Adrenal gland (tissue), 12 donors: ENCODE results near the gene LAMA4. TPM values are rescaled to one million over a fixed set of nuclear protein-coding genes. Genes with fewer than 3 reads are reported as not detected.
A peak's percentile ranks its signal among the peaks of the same experiment; 100 is the strongest.

Source experiments
- DNase-seq, 7 donors: peaks; one replicate each; pipeline ENCODE4 v3.0.0-alpha.2; 2019 to 2020
- H3K27ac ChIP-seq, 5 donors: fragments of 200-600 bp; sonication (generic) in 4 of 5; 1 replicate in 3 of 5; 2 replicates in 2 of 5; pipeline versions ENCODE4 v1.5.1 to v1.8.0; 2016 to 2020; ENCODE audit warnings: mild to moderate bottlenecking in 1 of 5
- H3K27me3 ChIP-seq: fragments of 200-600 bp; 2 replicates; pipeline ENCODE4 v1.8.0; 2021
- H3K36me3 ChIP-seq, 2 donors: fragments of 200-600 bp; replicated peaks in 1 of 2; 1 replicate in 1 of 2; 2 replicates in 1 of 2; pipeline versions ENCODE4 v1.5.1 to v1.8.0; 2018 to 2022
- H3K4me1 ChIP-seq, 2 donors: fragments of 200-600 bp; replicated peaks in 1 of 2; 1 replicate in 1 of 2; 2 replicates in 1 of 2; pipeline versions ENCODE4 v1.5.1 to v1.8.0; 2018 to 2021
- H3K4me3 ChIP-seq, 4 donors: fragments of 200-600 bp; sonication (generic) in 3 of 4; one replicate each; pipeline ENCODE4 v1.5.1; 2016 to 2018
- H3K9me3 ChIP-seq, 3 donors: fragments of 200-600 bp; sonication (generic) in 1 of 3; replicated peaks in 1 of 3; 1 replicate in 2 of 3; 2 replicates in 1 of 3; pipeline versions ENCODE4 v1.5.1 to v1.8.0; 2016 to 2021
- POLR2A ChIP-seq, 2 donors: fragments of 450-650 bp; IDR thresholded peaks; one replicate each; pipeline ENCODE4 v1.6.1; 2017; ENCODE audit warnings: antibody characterized with exemption in 2 of 2, mild to moderate bottlenecking in 2 of 2, moderate library complexity in 1 of 2
- WGBS, 4 donors: extraction: QIAGEN DNeasy Blood & Tissue Kit in 2 of 4; methylation state at CpG; one replicate each; pipeline versions ENCODE4 v1.1.5 to v1.1.7; 2013 to 2017; 5-methylcytosine and 5-hydroxymethylcytosine counted together
- intact Hi-C, 2 donors: fragments of 100-400 bp; cut with DNase I; formaldehyde crosslinking; loops; one replicate each; pipeline versions ENCODE4 v1.14.1 to v1.15.0; 2022 to 2023
- polyA plus RNA-seq, 3 donors: library from polyadenylated mRNA; stranded (reverse); fragments of 200-250 nt in 2 of 3; fragments of 350-450 nt in 1 of 3; fragmentation: Illumina TruSeq in 1 of 3; extraction: RNeasy Lipid Tissue Mini Kit (QIAGEN cat#74804) in 1 of 3; gene quantifications; one replicate each; pipeline ENCODE4 v1.2.3, GENCODE V29; 2013 to 2014
- total RNA-seq, 9 donors: library from RNA; depleted of rRNA in 4 of 9; stranded (reverse); fragments of >200 nt in 4 of 9; fragments of 120-200 nt in 1 of 9; fragmentation: NEBNext Ultra II Directional in 1 of 9; extraction: Animal tissue kit (Norgen Biotek cat#: 25700) in 1 of 9; gene quantifications; one replicate each; pipeline versions ENCODE4 v1.1.0 to v1.2.4, GENCODE V29; 2013 to 2023
- TF ChIP-seq, protein P1 (sequence below), 6 experiments: fragments of 450-650 bp in 4 of 6; fragments of 200-600 bp in 2 of 6; sonication (generic) in 1 of 6; IDR thresholded peaks; 1 replicate in 5 of 6; 2 replicates in 1 of 6; pipeline versions ENCODE4 v1.5.1 to v1.8.0; 2016 to 2021; ENCODE audit warnings: antibody characterized with exemption in 6 of 6, mild to moderate bottlenecking in 2 of 6, moderate library complexity in 1 of 6
- donor health status: healthy with polysubstance abuse.
- donor health status: Bipolar disorder and iron deficiency.
- donor health status: DM: yes; HTN: yes; CAD: no.
- donor health status: DM: no; HTN: no; CAD: no.
- donor health status: DM: no; HTN: no; CAD: no.
- donor health status: DM: yes; HTN: yes; CAD: no.

Gene LAMA4
- total and polyA plus RNA-seq, 12 donors: 7.5 to 102 (median 23.3) TPM

DNA sequence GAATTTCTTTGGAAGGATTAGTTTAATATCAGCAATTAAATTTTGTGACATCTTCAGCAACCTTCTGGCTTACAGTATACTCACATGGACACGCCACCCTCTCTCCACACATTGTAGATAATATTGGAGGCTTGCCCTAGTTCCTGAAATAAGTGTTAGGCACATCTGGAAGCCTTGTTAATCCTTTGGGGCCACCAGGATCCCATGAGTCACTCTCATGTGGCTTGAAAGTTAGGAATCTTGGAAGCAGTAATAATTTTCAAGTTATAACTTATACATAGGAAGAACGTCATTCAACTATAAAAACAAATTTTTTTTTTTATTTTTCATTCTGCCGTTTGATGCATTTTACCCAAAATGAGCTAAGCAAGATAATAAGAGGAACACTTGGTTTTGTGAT lies 20.5 kb downstream of the LAMA4 start:
- peak overlapping the region in 2 of 5 donors; percentile 39 to 59 for H3K27ac ChIP-seq
- 64 to 72% (median 70%) methylated on average over 3 of the region's 3 CpGs for WGBS, 4 donors

DNA sequence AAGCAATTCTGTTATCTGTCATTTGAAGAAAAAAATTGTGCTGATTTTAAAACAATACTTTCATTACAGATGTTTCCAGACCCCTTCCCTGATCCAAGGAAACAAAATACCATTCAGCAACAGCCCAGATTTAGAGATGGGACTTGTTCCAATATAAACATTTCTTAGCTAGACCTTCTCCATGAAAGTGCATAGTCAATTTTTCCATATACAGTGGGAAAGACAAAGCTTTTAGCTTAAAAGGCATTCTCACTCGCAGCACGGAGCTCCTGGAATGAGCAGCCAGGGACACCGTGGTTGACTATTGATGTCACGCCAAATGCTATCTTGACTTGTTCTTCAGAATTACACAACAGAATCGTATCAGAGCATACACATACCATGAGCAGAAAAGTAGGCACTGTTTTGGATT lies 21.5 kb downstream of the LAMA4 start:
- H3K9me3 ChIP-seq: no peaks in the 10 kb centered on the region
- WGBS, 4 donors: 17 to 37% (median 23%) methylated on average over 5 of the region's 5 CpGs
- peaks cover 0 to 22% of the 10 kb centered on the region in 2 donors for H3K4me1 ChIP-seq
- DNase-seq: peak in 6 of 7 donors; percentile 29 to 65 (median 36)
- no peaks in the 10 kb centered on the region for H3K27me3 ChIP-seq
- peak overlapping the region in 1 of 4 donors; percentile 2 for H3K4me3 ChIP-seq
- intact Hi-C loops: no loop called here
- H3K36me3 ChIP-seq: no peaks in the 10 kb centered on the region
- H3K27ac ChIP-seq: peak overlapping the region in 2 of 5 donors; percentile 39 to 59
- TF ChIP-seq, protein P1, sequence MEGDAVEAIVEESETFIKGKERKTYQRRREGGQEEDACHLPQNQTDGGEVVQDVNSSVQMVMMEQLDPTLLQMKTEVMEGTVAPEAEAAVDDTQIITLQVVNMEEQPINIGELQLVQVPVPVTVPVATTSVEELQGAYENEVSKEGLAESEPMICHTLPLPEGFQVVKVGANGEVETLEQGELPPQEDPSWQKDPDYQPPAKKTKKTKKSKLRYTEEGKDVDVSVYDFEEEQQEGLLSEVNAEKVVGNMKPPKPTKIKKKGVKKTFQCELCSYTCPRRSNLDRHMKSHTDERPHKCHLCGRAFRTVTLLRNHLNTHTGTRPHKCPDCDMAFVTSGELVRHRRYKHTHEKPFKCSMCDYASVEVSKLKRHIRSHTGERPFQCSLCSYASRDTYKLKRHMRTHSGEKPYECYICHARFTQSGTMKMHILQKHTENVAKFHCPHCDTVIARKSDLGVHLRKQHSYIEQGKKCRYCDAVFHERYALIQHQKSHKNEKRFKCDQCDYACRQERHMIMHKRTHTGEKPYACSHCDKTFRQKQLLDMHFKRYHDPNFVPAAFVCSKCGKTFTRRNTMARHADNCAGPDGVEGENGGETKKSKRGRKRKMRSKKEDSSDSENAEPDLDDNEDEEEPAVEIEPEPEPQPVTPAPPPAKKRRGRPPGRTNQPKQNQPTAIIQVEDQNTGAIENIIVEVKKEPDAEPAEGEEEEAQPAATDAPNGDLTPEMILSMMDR (IDR thresholded peaks at IDR 0.05): no peak
- no peak for TF ChIP-seq POLR2A (IDR thresholded peaks at IDR 0.05)

More for the DNA sequence above, 20.5 kb downstream of the LAMA4 start:
- Histone ChIP-seq H3K36me3 (no peaks in the 10 kb centered on the region), H3K4me1 (peaks cover 0 to 22% of the 10 kb centered on the region in 2 donors), H3K9me3 (no peaks in the 10 kb centered on the region), H3K27me3 (no peaks in the 10 kb centered on the region), H3K4me3 (no peak overlapping the region)
- intact Hi-C loops: no loop called here
- TF ChIP-seq, protein P1 (IDR thresholded peaks at IDR 0.05): no peak
- no peak for TF ChIP-seq POLR2A (IDR thresholded peaks at IDR 0.05)
- DNase-seq: no peak

DNA sequence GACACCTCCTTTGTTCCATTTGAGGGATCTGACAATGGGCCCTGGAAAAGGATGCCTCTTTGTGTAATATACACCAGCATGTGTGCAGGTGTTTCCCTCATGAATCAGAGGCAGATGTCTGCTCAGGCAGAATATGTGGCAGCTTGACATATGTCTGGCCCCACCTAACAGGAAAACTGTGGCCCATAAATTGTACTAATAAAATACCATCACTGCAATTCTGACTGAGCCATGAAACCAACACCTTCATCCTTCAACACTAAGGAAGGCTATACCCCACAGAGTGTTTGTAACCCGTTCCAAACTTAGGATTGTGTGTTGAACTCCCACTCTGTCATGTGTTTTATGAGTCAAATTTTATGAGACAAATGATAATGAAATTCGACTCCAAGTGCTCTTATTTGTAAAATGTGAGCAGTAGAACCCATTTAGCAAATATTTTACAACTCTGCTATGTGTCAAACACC lies 22.7 kb downstream of the LAMA4 start:
- H3K4me1 ChIP-seq: peaks cover 0 to 22% of the 10 kb centered on the region in 2 donors
- intact Hi-C loops: no loop called here
- 44 to 49% (median 47%) methylated on average over 2 of the region's 2 CpGs for WGBS, 4 donors
- DNase-seq: no peak
- H3K27ac ChIP-seq: peak overlapping the region in 2 of 5 donors; percentile 2 to 7
- H3K9me3 ChIP-seq: no peaks in the 10 kb centered on the region
- no peaks in the 10 kb centered on the region for H3K27me3 ChIP-seq
- H3K36me3 ChIP-seq: no peaks in the 10 kb centered on the region
- TF ChIP-seq, protein P1 (IDR thresholded peaks at IDR 0.05): no peak
- TF ChIP-seq POLR2A (IDR thresholded peaks at IDR 0.05): no peak
- no peak overlapping the region for H3K4me3 ChIP-seq

DNA sequence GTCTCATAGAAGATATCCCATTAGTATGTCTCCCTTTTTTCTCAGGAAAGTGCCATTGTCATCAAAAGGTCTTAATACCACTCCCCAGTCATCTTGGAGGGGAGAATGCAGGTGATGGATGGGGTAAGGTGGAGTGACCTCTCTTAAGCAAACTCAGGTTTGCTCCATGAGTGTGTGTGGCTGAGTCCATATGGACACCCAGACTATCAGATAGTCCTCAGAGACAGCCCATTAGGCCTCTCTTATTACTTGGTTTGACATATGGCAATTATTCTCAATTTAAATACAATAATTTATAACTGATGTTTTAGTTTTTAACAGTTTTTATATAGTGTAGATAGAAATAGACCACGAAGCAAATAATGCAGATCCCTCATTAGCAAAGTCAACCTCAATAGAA lies 23.2 kb downstream of the LAMA4 start:
- peaks cover 0 to 18% of the 10 kb centered on the region in 2 donors for H3K4me1 ChIP-seq
- TF ChIP-seq POLR2A (IDR thresholded peaks at IDR 0.05): no peak
- TF ChIP-seq, protein P1 (IDR thresholded peaks at IDR 0.05): no peak
- no peaks in the 10 kb centered on the region for H3K27me3 ChIP-seq
- H3K36me3 ChIP-seq: no peaks in the 10 kb centered on the region
- WGBS, 4 donors: 80 to 85% (median 84%) methylated on average over 1 of the region's 1 CpG
- intact Hi-C loops: no loop called here
- no peak for DNase-seq
- H3K4me3 ChIP-seq: no peak overlapping the region
- no peaks in the 10 kb centered on the region for H3K9me3 ChIP-seq
- H3K27ac ChIP-seq: no peak overlapping the region
